A673 (cell line): ENCODE results near the gene NCOR1. TPM values are rescaled to one million over a fixed set of nuclear protein-coding genes. Genes with fewer than 3 reads are reported as not detected.

ENCODE experiments used
- BruUV-seq: library from RNA; stranded (reverse); fragments of 400-500 nt; replicated peaks from 2 replicates; lab custom pipeline; 2021; lab: Mats Ljungman, UMichigan
- CTCF ChIA-PET: fragments of 300-600 bp; sonication (Branson Sonifier 250); formaldehyde crosslinking; loops from one replicate; lab custom pipeline; 2022; ENCODE audit warnings: antibody characterized with exemption; lab: Charles Lee
- POLR2A ChIA-PET: fragments of 300-600 bp; sonication (Branson Sonifier 250); formaldehyde crosslinking; loops from one replicate; lab custom pipeline; 2022; ENCODE audit warnings: antibody characterized with exemption; ENCODE audit not compliant: low non-redundant PET; lab: Charles Lee
- DNase-seq: peaks from one replicate; pipeline ENCODE4 v3.0.0-alpha.2; 2015; ENCODE audit warnings: low spot score
- H3K27ac ChIP-seq: fragments of 200-600 bp; sonication (generic); 2 replicates; pipeline ENCODE4 v1.5.1; 2016; ENCODE audit warnings: mixed run types, low read depth, mild to moderate bottlenecking, mixed read lengths, antibody characterized with exemption, low read length; ENCODE audit not compliant: poor library complexity, severe bottlenecking
- H3K27me3 ChIP-seq: fragments of 200-600 bp; sonication (generic); replicated peaks from 2 replicates; pipeline ENCODE4 v1.6.1; 2017; ENCODE audit warnings: mixed run types, low read depth, mild to moderate bottlenecking, mixed read lengths, antibody characterized with exemption, low read length; ENCODE audit not compliant: insufficient read depth, poor library complexity
- H3K36me3 ChIP-seq: fragments of 200-600 bp; sonication (generic); 2 replicates; pipeline ENCODE4 v1.6.1; 2016; ENCODE audit warnings: mixed run types, mild to moderate bottlenecking, mixed read lengths, antibody characterized with exemption, low read length; ENCODE audit not compliant: insufficient read depth, poor library complexity, severe bottlenecking
- H3K4me1 ChIP-seq: fragments of 200-600 bp; sonication (generic); 2 replicates; pipeline ENCODE4 v1.6.1; 2017; ENCODE audit warnings: mixed run types, mild to moderate bottlenecking, mixed read lengths, antibody characterized with exemption, low read length; ENCODE audit not compliant: insufficient read depth, poor library complexity, severe bottlenecking
- H3K4me3 ChIP-seq: fragments of 200-600 bp; sonication (generic); 2 replicates; pipeline ENCODE4 v1.5.1; 2016; ENCODE audit warnings: low read depth, mixed run types, mild to moderate bottlenecking, mixed read lengths, low read length; ENCODE audit not compliant: poor library complexity, severe bottlenecking
- H3K9me3 ChIP-seq: fragments of 200-600 bp; sonication (generic); 2 replicates; pipeline ENCODE4 v1.6.1; 2016; ENCODE audit warnings: mixed run types, low read depth, mild to moderate bottlenecking, mixed read lengths, antibody characterized with exemption, low read length; ENCODE audit not compliant: poor library complexity, severe bottlenecking
- EZH2 ChIP-seq: fragments of 200-600 bp; sonication (generic); IDR thresholded peaks from 2 replicates; pipeline ENCODE4 v1.6.1; 2017; ENCODE audit warnings: borderline replicate concordance, low read depth, mild to moderate bottlenecking, mixed read lengths, antibody characterized with exemption, low read length; ENCODE audit not compliant: poor library complexity, severe bottlenecking
- intact Hi-C: fragments of 100-400 bp; cut with micrococcal nuclease; formaldehyde crosslinking; loops from one replicate; pipeline ENCODE4 v1.10.0; 2022; ENCODE audit not compliant: unreplicated experiment
- total RNA-seq: library from RNA; stranded (reverse); gene quantifications from 2 replicates; pipeline ENCODE4 v1.2.3, GENCODE V29; 2021
- TF ChIP-seq, protein P1 (sequence below): fragments of 300-800, 200-600 bp; sonication (generic); conservative IDR thresholded peaks from 2 replicates; pipeline ENCODE4 v1.5.1; 2017; ENCODE audit warnings: low read depth, mild to moderate bottlenecking, antibody characterized with exemption, low read length, moderate library complexity, mixed read lengths

NCOR1 gene
- total RNA-seq, 1 experiment from 2014 or later: 150 TPM

DNA sequence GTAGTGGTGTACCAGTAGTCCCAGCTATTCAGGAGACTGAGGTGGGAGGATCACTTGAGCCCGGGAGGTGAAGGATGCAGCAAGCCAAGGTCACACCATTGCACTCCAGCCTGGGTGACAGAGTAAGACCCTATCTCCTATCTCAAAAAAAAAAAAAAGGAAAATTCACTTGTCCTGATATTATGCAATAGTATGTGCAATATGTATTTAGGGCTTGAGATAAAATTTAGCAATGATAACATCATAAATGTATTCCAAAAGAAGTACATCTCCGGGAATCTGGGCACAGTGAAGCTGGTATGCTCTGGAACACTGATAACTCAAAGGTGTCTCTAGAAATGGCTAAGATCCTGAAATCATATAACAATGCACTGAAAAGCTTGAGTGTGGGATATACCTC, 74.5 kb downstream of the NCOR1 start:
- Histone ChIP-seq H3K9me3 (no peaks in the 10 kb centered on the region), H3K4me1 (no peaks in the 10 kb centered on the region), H3K27me3 (no peaks in the 10 kb centered on the region), H3K36me3 (peaks cover 43% of the 10 kb centered on the region), H3K4me3 (no peak overlapping the region), H3K27ac (no peak overlapping the region)
- ChIA-PET POLR2A (no interaction called here), CTCF (no interaction called here)
- no TSS peak for BruUV-seq
- no peak for TF ChIP-seq EZH2
- TF ChIP-seq, protein P1, sequence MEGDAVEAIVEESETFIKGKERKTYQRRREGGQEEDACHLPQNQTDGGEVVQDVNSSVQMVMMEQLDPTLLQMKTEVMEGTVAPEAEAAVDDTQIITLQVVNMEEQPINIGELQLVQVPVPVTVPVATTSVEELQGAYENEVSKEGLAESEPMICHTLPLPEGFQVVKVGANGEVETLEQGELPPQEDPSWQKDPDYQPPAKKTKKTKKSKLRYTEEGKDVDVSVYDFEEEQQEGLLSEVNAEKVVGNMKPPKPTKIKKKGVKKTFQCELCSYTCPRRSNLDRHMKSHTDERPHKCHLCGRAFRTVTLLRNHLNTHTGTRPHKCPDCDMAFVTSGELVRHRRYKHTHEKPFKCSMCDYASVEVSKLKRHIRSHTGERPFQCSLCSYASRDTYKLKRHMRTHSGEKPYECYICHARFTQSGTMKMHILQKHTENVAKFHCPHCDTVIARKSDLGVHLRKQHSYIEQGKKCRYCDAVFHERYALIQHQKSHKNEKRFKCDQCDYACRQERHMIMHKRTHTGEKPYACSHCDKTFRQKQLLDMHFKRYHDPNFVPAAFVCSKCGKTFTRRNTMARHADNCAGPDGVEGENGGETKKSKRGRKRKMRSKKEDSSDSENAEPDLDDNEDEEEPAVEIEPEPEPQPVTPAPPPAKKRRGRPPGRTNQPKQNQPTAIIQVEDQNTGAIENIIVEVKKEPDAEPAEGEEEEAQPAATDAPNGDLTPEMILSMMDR: no peak
- intact Hi-C loops: no loop called here
- no peak for DNase-seq

DNA sequence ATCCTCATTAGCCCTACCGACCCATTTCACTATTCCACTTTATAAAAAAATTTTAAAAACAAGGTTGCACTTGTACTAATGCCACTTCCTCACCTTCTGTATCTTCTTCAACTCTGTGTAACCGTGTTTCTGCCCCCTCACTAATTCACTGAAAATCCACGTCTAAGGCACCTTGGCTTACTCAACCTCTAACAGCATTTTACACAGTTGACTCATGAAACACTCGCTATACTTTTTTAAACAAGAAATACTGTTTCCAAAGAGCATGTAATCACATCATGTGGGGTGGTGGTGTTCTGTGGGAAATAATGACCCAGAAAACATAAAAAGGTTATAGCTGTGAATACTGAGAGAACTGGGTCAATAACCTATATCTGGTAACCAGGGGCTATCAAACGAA, 79.9 kb downstream of the NCOR1 start:
- Histone ChIP-seq H3K36me3 (peaks cover 29% of the 10 kb centered on the region), H3K27ac (no peak overlapping the region), H3K4me1 (no peaks in the 10 kb centered on the region), H3K4me3 (no peak overlapping the region), H3K27me3 (no peaks in the 10 kb centered on the region), H3K9me3 (no peaks in the 10 kb centered on the region)
- TF ChIP-seq EZH2: no peak
- TF ChIP-seq, protein P1: no peak
- ChIA-PET CTCF (no interaction called here), POLR2A (no interaction called here)
- no peak for DNase-seq
- intact Hi-C loops: no loop called here
- BruUV-seq: no TSS peak

DNA sequence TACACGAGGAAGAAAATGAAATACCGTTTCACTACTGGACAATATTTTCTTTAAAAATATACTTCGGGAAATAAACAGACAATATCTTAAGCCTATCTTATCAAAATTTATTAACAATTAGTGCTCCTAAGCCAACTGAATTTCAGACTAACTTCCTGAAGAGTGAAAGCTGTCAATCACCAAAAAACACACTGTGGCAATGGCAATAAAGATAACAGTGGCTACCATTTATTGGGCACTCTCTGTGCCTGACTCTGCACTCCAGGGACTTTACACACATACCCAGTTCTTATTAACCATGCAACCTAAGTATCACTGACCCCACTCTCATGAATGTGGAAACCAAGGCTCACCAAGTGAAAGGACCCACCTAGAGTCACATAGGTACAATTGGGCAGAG, 83.7 kb downstream of the NCOR1 start:
- H3K36me3 ChIP-seq: peaks cover 16% of the 10 kb centered on the region
- ChIA-PET CTCF (no interaction called here), POLR2A (no interaction called here)
- no peak overlapping the region for H3K27ac ChIP-seq
- TF ChIP-seq EZH2: no peak
- TF ChIP-seq, protein P1: no peak
- H3K4me1 ChIP-seq: no peaks in the 10 kb centered on the region
- no peaks in the 10 kb centered on the region for H3K9me3 ChIP-seq
- H3K4me3 ChIP-seq: no peak overlapping the region
- intact Hi-C loops: no loop called here
- no peak for DNase-seq
- H3K27me3 ChIP-seq: no peaks in the 10 kb centered on the region
- BruUV-seq: no TSS peak
